Chondrocyte (in vitro differentiated cells): ENCODE measurements around the gene NAE1. TPM values are rescaled to one million over a fixed set of nuclear protein-coding genes. Genes with fewer than 3 reads are reported as not detected.
A peak's percentile ranks its signal among the peaks of the same experiment; 100 is the strongest.
"Not testable (repeated sequence)": the region's sequence is repeated elsewhere in the genome, so short reads cannot be mapped to it uniquely, and the experiment has no call there.

Experiments
- DNase-seq: peaks from one replicate; pipeline ENCODE4 v3.0.0; 2021; ENCODE audit warnings: mixed read lengths, low spot score
- H3K27ac Mint-ChIP-seq: one replicate; pipeline ENCODE4 v1.8.0; 2021; ENCODE audit warnings: mild to moderate bottlenecking, moderate library complexity, mixed read lengths; ENCODE audit not compliant: unreplicated experiment
- H3K27me3 Mint-ChIP-seq: 2 replicates; pipeline ENCODE4 v1.8.0; 2021; ENCODE audit warnings: low read depth, mixed read lengths
- H3K36me3 Mint-ChIP-seq: 2 replicates; pipeline ENCODE4 v1.8.0; 2021; ENCODE audit warnings: low read depth, mixed read lengths
- H3K4me1 Mint-ChIP-seq: 2 replicates; pipeline ENCODE4 v1.8.0; 2021; ENCODE audit warnings: low read depth, mild to moderate bottlenecking, mixed read lengths
- H3K4me3 Mint-ChIP-seq: one replicate; pipeline ENCODE4 v1.8.0; 2021; ENCODE audit warnings: mild to moderate bottlenecking, moderate library complexity, mixed read lengths; ENCODE audit not compliant: unreplicated experiment
- H3K9me3 Mint-ChIP-seq: 2 replicates; pipeline ENCODE4 v1.8.0; 2021; ENCODE audit warnings: low read depth, mixed read lengths
- CTCF ChIP-seq: fragments of 200-600 bp; sonication (generic); IDR thresholded peaks from 2 replicates; pipeline ENCODE4 v1.5.0; 2021; ENCODE audit warnings: antibody characterized with exemption, mild to moderate bottlenecking, moderate library complexity
- total RNA-seq: library from RNA; stranded (reverse); gene quantifications from 3 replicates; pipeline ENCODE4 v1.2.1, GENCODE V29; 2021

NAE1 gene
- total RNA-seq, 1 donor from 2014 or later = 47.8 TPM

DNA sequence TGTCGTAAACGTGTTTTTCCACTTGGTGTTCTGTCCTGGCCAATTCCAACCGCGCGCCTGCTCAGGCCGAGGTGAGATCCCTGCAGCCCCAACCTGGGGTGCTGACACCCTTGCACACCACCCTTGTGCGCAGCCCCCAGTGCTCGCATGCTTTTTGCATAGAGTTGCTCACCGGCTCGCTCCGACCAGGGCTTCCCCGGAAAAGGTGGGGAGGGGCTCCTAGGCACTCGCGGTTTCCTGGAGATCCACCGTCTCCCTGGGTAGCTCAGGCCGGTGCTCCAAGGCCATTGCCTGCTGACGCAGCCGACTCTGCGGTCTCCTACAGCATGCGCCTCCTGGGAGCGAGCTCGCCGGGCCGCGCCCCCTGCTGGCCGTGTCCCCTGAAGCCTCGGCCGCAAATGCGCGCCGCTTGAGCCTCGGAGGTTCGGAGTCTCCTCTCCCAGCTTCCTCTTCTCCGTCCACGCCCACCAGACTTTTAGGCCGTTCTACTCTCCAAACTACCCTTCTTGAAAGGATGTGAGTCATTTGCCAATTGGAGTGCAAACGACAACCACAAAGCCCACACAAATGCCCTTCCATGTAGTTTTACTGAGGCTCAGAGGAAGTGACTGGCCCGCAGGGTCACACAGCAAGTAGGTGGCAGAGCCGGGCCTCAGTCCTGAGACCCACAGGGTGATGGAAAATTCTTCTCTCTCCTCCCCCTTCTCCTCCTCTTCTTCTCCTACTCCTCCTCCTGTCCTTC lies 42.3 kb upstream of the NAE1 start:
- Mint-ChIP-seq H3K9me3 (no peaks in the 10 kb centered on the region), H3K27me3 (no peaks in the 10 kb centered on the region), H3K27ac (peak overlapping the region; percentile 92), H3K36me3 (no peaks in the 10 kb centered on the region), H3K4me3 (peak overlapping the region; percentile 70), H3K4me1 (peaks cover 31% of the 10 kb centered on the region)
- DNase-seq = no peak
- peak; percentile 98 for TF ChIP-seq CTCF

DNA sequence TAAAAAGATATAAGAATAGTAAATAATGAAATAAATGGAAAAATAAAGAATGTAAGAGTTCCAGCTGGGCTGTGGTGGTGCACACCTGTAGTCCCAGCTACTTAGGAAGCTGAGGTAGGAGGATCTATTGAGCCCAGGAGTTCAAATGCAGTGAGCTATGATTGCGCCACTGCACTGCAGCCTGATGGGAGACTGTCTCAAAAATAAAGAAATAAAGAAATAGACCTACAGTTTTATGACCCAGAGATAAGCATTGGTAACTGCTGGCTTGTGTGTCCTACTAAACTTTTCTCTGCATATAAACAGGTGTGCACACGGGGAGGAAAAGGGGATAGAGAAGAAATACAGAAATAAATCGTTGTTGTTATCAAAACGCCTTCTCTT lies 41.8 kb upstream of the NAE1 start:
- no peak for DNase-seq
- no peak for TF ChIP-seq CTCF
- peaks cover 27% of the 10 kb centered on the region for H3K4me1 Mint-ChIP-seq
- peak overlapping the region; percentile 70 for H3K4me3 Mint-ChIP-seq
- H3K36me3 Mint-ChIP-seq = no peaks in the 10 kb centered on the region
- peak overlapping the region; percentile 92 for H3K27ac Mint-ChIP-seq
- no peaks in the 10 kb centered on the region for H3K27me3 Mint-ChIP-seq
- no peaks in the 10 kb centered on the region for H3K9me3 Mint-ChIP-seq

DNA sequence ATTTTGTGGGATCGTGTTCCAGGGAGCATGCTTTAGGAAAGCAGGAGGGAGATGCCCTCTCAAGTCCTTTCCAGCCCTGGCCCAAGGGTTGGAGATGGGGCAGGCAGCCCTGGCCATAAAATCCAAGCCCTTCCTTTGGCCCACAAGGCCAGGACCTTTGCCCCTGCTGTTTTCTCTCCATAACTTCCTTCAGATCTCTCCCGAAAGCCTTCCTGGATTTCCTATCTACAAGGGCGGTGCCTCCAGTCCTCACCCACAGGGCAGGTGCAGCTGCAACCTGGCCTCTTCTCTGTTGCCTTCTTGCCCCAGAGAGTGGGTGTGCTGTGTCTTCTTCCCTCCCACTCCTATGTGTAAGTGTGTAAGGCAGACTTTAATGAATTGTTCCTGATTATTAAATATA lies 41.1 kb upstream of the NAE1 start:
- TF ChIP-seq CTCF = no peak
- Mint-ChIP-seq H3K9me3 (no peaks in the 10 kb centered on the region), H3K4me3 (no peak overlapping the region), H3K27me3 (no peaks in the 10 kb centered on the region), H3K4me1 (peaks cover 27% of the 10 kb centered on the region), H3K27ac (no peak overlapping the region), H3K36me3 (no peaks in the 10 kb centered on the region)
- DNase-seq = no peak

- not testable (repeated sequence) for DNase-seq, H3K27me3 Mint-ChIP-seq, H3K4me3 Mint-ChIP-seq, H3K36me3 Mint-ChIP-seq, H3K27ac Mint-ChIP-seq, H3K9me3 Mint-ChIP-seq
- peaks cover 27% of the 10 kb centered on the region for H3K4me1 Mint-ChIP-seq
Measured at GRCh38 chr16:66871363-66871762, 40.6 kb upstream of the NAE1 start.

- H3K4me3 Mint-ChIP-seq = no peak overlapping the region
- peaks cover 15% of the 10 kb centered on the region for H3K4me1 Mint-ChIP-seq
- no peaks in the 10 kb centered on the region for H3K27me3 Mint-ChIP-seq
- H3K36me3 Mint-ChIP-seq = no peaks in the 10 kb centered on the region
- H3K27ac Mint-ChIP-seq = no peak overlapping the region
- H3K9me3 Mint-ChIP-seq = no peaks in the 10 kb centered on the region
- TF ChIP-seq CTCF = no peak
- no peak for DNase-seq
Measured at GRCh38 chr16:66869424-66869823, 38.6 kb upstream of the NAE1 start.

GRCh38 chr16:66863707-66864106 lies 32.9 kb upstream of the NAE1 start:
- no peak for TF ChIP-seq CTCF
- Mint-ChIP-seq H3K4me1 (peaks cover 14% of the 10 kb centered on the region), H3K36me3 (no peaks in the 10 kb centered on the region), H3K27ac (no peak overlapping the region), H3K4me3 (no peak overlapping the region), H3K27me3 (no peaks in the 10 kb centered on the region), H3K9me3 (no peaks in the 10 kb centered on the region)
- no peak for DNase-seq
